PFSK-1 (cell line): ENCODE results near the gene LRRC4C.

Experiments
- FOXP2 ChIP-seq: optimal IDR thresholded peaks from 2 replicates; pipeline ENCODE3; 2011; ENCODE audit warnings: borderline replicate concordance, control low read depth, inconsistent platforms; ENCODE audit not compliant: insufficient read depth; ENCODE audit errors: extremely low read length, extremely low read depth
- POLR2AphosphoS5 ChIP-seq: IDR thresholded peaks from 2 replicates; pipeline ENCODE4 v1.6.1; 2012; ENCODE audit warnings: low read depth, mild to moderate bottlenecking, control low read depth, low read length, moderate library complexity
- SIN3A ChIP-seq: IDR thresholded peaks from 2 replicates; pipeline ENCODE4 v1.6.1; 2012; ENCODE audit warnings: mild to moderate bottlenecking, low read length, moderate library complexity, borderline replicate concordance; ENCODE audit not compliant: insufficient read depth
- TAF1 ChIP-seq: IDR thresholded peaks from 2 replicates; pipeline ENCODE4 v1.6.1; 2012; ENCODE audit warnings: low read length, control low read depth, borderline replicate concordance; ENCODE audit not compliant: insufficient read depth
- TF ChIP-seq, protein P1 (sequence below), 2 experiments: IDR thresholded peaks; 2 replicates each; pipeline versions ENCODE4 v1.6.1 to v1.8.0; 2011 to 2012; ENCODE audit warnings: low read depth in 2 of 2, low read length in 2 of 2, control low read depth in 1 of 2, inconsistent platforms in 1 of 2, mild to moderate bottlenecking in 1 of 2, moderate library complexity in 1 of 2; ENCODE audit not compliant: insufficient read depth in 1 of 2

Gene LRRC4C

DNA sequence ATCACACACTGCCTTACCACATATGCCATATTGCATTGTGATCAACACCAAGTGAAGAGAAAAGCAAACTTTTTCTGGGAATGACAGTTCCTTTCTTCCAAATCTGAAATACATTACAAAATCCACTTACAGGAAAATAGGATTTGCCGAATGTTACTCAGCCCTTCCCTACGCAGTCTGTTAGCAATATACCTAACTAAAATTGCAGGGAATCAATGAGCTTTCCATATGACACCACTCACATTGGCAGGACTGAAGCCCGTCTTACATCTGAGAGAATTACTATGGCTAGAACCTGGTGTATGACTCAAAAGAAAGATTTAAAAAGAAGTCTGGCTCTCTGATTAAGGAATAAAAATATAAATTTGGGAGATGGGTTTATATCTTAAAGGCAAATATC is 136.0 kb downstream of the LRRC4C start:
- TF ChIP-seq FOXP2 (no peak), SIN3A (no peak), POLR2AphosphoS5 (no peak), TAF1 (no peak)
- TF ChIP-seq, protein P1, sequence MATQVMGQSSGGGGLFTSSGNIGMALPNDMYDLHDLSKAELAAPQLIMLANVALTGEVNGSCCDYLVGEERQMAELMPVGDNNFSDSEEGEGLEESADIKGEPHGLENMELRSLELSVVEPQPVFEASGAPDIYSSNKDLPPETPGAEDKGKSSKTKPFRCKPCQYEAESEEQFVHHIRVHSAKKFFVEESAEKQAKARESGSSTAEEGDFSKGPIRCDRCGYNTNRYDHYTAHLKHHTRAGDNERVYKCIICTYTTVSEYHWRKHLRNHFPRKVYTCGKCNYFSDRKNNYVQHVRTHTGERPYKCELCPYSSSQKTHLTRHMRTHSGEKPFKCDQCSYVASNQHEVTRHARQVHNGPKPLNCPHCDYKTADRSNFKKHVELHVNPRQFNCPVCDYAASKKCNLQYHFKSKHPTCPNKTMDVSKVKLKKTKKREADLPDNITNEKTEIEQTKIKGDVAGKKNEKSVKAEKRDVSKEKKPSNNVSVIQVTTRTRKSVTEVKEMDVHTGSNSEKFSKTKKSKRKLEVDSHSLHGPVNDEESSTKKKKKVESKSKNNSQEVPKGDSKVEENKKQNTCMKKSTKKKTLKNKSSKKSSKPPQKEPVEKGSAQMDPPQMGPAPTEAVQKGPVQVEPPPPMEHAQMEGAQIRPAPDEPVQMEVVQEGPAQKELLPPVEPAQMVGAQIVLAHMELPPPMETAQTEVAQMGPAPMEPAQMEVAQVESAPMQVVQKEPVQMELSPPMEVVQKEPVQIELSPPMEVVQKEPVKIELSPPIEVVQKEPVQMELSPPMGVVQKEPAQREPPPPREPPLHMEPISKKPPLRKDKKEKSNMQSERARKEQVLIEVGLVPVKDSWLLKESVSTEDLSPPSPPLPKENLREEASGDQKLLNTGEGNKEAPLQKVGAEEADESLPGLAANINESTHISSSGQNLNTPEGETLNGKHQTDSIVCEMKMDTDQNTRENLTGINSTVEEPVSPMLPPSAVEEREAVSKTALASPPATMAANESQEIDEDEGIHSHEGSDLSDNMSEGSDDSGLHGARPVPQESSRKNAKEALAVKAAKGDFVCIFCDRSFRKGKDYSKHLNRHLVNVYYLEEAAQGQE (IDR thresholded peaks at IDR 0.05; ENCODE audit: insufficient read depth in 1 of 2, low read depth in 2 of 2, low read length in 2 of 2), result no peak

- TF ChIP-seq SIN3A (no peak), POLR2AphosphoS5 (no peak), TAF1 (no peak), FOXP2 (no peak)
- TF ChIP-seq, protein P1 (IDR thresholded peaks at IDR 0.05; ENCODE audit: insufficient read depth in 1 of 2, low read depth in 2 of 2, low read length in 2 of 2), result no peak
These were observed 138.8 kb downstream of the LRRC4C start for GRCh38 chr11:41320653-41321052.

DNA sequence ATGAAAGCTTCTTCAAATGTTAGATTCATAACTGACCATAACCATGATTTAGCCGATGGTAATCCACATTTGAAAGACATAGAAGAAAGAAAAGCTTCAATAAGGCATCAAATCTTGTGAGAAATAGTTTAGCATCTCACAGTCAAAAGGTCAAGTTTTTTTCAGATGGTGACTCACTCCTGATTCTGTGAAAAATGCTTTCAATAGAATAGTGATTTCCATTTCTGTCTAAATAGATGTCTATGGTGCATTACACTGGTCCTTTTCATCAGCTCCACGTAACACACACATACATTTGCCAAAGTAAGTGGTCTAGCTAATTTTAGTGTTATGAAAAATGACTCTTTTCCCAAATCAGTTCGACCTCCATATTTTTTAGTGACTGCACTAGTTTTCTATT is 139.2 kb downstream of the LRRC4C start:
- TF ChIP-seq SIN3A (no peak), FOXP2 (no peak), POLR2AphosphoS5 (no peak), TAF1 (no peak)
- TF ChIP-seq, protein P1 (IDR thresholded peaks at IDR 0.05; ENCODE audit: insufficient read depth in 1 of 2, low read depth in 2 of 2, low read length in 2 of 2), result no peak

- no peak for TF ChIP-seq TAF1
- no peak for TF ChIP-seq SIN3A
- TF ChIP-seq, protein P1 (IDR thresholded peaks at IDR 0.05; ENCODE audit: insufficient read depth in 1 of 2, low read depth in 2 of 2, low read length in 2 of 2), result no peak
- TF ChIP-seq FOXP2, result no peak
- TF ChIP-seq POLR2AphosphoS5, result no peak
These were observed 140.0 kb downstream of the LRRC4C start for GRCh38 chr11:41319434-41319833.

DNA sequence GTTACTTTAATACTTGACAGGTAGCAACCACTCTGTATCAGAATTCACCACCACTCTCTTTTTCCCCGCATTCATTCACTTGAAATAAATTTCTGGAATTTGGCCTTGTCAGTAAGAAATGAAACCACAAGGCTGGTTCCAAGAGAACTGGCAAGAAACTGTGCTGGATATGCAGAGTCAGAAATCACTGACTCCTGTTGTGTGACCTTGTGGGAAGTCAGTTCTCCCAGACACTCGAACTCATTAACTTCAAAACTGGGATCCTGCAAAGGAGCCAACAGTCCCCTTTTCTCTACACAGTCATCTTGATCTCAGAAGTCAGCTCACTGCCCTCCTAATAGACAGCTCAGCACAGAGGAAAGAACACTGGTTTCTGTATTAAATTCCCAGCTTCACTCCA is 142.7 kb downstream of the LRRC4C start:
- TF ChIP-seq SIN3A (no peak), FOXP2 (no peak), POLR2AphosphoS5 (no peak), TAF1 (no peak)
- TF ChIP-seq, protein P1 (IDR thresholded peaks at IDR 0.05; ENCODE audit: insufficient read depth in 1 of 2, low read depth in 2 of 2, low read length in 2 of 2), result no peak
